IPS DF 19.7 (cell line): Measurements from ENCODE around the gene CUX1.
"Not testable (repeated sequence)": the region's sequence is repeated elsewhere in the genome, so short reads cannot be mapped to it uniquely, and the experiment has no call there.

Source experiments
- DNase-seq: peaks from one replicate; pipeline ENCODE4 v3.0.0-alpha.2; 2013; ENCODE audit warnings: low read depth, low spot score

Gene CUX1

GRCh38 chr7:102175423-102176170 lies 358.2 kb downstream of the CUX1 start:
- no peak for DNase-seq

GRCh38 chr7:102178410-102178809 lies 361.0 kb downstream of the CUX1 start:
- no peak for DNase-seq

GRCh38 chr7:102180727-102181126 lies 363.3 kb downstream of the CUX1 start:
- DNase-seq = no peak

DNA sequence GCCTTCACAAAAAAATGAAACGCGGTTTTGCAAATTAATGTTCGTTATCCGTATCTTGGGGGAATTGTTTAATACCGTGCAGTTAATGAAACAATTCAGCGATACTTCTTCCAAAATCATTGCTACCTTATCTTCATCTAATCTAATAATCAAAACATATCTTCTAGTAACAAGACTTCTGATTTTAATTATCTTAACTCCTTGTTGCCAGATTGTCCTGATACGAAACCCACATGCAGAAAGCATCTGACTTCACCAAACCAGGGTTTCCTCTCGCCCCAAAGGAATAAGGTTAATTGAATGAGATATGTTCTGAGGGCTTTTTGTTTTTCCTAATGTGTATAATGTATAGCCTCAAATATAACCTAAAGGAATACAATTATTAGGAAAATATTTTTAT lies 364.1 kb downstream of the CUX1 start:
- no peak for DNase-seq

GRCh38 chr7:102182016-102182415 lies 364.6 kb downstream of the CUX1 start:
- no peak for DNase-seq

- DNase-seq = not testable (repeated sequence)
These were observed 366.4 kb downstream of the CUX1 start for GRCh38 chr7:102183848-102184247.

GRCh38 chr7:102184303-102184702 lies 366.9 kb downstream of the CUX1 start:
- DNase-seq = no peak

DNA sequence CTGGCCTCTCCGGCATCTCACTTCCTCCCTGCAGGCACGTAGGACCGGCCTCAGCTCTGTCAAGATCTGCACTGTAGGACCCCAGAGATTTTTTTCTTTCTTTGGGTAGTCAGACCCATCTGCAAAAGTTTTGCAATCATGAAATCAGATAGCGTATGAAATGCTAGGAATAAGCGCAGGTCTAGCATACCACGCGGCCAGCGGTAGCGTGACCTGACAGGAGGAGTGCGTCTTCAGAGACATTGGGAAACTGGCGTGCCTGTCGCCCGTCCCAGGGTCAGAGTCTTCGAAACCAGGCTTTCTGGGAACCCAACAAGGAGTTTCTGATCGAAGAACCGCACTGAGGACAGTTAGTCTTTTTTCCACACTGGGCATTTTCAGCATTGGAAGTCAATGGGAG lies 368.4 kb downstream of the CUX1 start:
- no peak for DNase-seq

DNA sequence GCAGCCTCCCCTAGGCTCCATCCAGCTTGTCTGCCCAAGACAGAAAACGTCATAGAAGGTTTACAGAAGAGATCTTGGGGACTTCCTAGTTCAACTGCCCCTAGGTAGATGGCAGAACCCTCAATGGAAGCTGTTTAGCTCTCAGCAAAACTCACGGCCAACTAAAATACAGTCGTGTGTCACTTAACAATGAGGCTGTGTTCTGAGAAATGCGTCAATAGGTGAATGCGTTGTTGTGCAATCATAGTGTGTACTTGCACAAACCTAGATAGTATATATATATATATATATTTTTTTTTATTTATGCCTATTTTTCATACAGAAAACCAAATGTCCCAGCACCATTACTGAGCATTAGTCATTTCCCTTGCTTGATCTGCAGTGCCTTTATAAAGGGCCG lies 368.9 kb downstream of the CUX1 start:
- DNase-seq = no peak

DNA sequence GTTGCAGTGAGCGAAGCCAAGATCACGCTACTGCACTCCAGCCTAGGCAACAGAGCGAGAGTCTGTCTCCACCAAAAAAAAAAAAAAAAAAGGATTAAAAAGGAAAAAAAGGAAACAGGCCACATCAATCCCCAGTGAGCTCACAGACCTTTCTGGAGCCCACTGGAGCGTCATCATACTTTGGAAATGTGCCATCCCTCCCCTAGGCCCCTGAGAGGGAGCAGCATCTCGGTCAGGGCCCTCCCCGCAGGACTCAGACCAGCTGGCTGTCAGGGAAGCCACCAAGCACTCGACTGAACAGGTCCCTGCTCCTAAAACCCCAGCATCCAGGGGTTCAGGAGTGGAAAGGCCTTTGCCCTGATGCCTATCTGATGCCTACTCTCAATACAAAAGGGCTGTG lies 371.3 kb downstream of the CUX1 start:
- no peak for DNase-seq

GRCh38 chr7:102189756-102190155 lies 372.3 kb downstream of the CUX1 start:
- DNase-seq = no peak

- DNase-seq = peak; percentile 15
These were observed 373.4 kb downstream of the CUX1 start for GRCh38 chr7:102190776-102191350.

DNA sequence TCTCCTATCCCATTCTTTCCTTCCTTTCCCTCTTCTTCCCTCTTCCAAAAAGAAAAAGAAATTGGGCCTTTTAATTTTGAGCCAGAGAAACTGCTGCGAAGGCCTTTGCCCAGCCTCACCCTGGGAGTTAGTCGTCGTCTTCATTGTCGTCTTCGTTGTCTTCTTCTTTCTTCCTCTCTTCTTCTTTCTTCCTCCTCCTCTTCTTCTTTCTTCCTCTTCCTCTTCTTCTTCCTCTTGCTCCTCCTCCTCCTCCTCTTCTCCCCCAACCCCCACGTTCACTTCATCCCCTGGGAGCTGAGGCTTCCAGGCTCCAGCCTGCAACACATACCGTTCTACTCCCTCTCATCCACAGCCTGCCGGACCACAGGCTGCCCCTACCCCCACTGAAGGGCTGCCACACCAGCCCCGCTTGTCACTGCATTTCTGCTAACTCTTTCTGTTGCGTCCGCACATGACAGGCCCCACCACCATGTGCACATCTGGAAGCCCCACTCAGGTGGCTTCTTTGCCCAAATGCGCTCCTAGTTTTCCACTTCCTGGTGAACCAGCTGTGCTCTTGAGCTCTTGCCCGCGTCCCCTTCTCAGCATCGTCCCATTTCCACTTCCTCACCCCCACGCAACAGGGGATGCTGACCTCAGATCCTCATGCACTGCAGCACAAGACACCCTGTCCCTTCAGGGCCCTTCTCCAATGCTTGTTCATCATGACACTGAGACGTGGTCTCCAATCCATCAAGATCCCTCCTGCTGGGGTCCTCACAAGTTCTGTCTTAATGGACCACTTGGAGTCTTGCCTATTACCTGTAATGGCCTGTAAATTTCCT lies 374.3 kb downstream of the CUX1 start:
- DNase-seq = no peak

GRCh38 chr7:102192790-102193189 lies 375.4 kb downstream of the CUX1 start:
- DNase-seq = no peak

DNA sequence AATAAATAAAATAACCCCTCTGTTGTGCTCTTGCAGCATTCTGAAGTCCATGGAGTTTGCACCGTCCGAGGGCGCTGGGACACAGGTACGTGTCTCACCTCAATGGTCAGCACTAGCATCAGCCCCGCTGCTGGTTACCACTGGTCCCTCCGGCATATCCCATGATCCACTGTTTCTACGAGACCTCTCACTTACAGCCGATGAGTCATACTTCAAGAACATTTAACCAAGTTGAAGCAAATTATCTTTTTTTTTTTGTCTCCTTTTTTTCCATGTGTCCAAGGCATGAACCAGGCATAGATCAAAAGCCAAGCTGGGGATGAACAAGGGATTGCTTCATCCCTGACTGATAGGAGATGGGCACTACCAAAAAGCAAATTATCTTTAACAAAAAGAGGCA lies 376.4 kb downstream of the CUX1 start:
- DNase-seq = no peak

- DNase-seq = no peak
These were observed 377.9 kb downstream of the CUX1 start for GRCh38 chr7:102195361-102195760.

GRCh38 chr7:102196028-102196427 lies 378.6 kb downstream of the CUX1 start:
- no peak for DNase-seq

DNA sequence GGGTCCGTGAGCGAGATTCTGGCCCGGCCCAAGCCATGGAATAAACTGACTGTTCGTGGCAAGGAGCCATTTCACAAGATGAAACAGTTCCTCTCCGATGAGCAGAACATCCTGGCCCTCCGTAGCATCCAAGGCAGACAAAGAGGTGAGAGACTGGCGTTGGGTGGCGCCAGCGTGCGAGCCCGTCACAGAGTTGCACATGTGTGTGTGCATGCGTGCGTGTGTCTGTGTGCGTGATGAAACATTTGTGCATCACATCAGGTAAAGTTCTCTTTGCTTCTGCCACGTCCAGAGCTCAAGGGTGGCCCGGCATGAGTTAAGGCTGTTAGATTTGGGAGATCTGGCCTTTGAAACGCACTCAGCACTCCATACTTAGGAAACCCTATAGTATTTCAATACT lies 379.7 kb downstream of the CUX1 start:
- DNase-seq = no peak

GRCh38 chr7:102197599-102197998 lies 380.2 kb downstream of the CUX1 start:
- DNase-seq = no peak

- no peak for DNase-seq
These were observed 381.1 kb downstream of the CUX1 start for GRCh38 chr7:102198417-102198956.

GRCh38 chr7:102201576-102201975 lies 384.1 kb downstream of the CUX1 start:
- no peak for DNase-seq

- DNase-seq = no peak
These were observed 385.1 kb downstream of the CUX1 start for GRCh38 chr7:102202556-102202955.
